Upper lobe of right lung (tissue), 1 donor: Measurements from ENCODE around the gene CD40. TPM values are rescaled to one million over a fixed set of nuclear protein-coding genes. Genes with fewer than 3 reads are reported as not detected.

Experiments used
- ATAC-seq: fragments of 200-7000 bp; cut with Tn5 transposase; one replicate; pipeline ENCODE4 v1.9.1; 2020; ENCODE audit warnings: mild to moderate bottlenecking, moderate library complexity
- DNase-seq: peaks from one replicate; pipeline ENCODE4 v3.0.0-alpha.2; 2020
- H3K27ac ChIP-seq: fragments of 200-600 bp; one replicate; pipeline ENCODE4 v1.8.0; 2022
- H3K27me3 ChIP-seq: fragments of 200-600 bp; one replicate; pipeline ENCODE4 v1.8.0; 2022; ENCODE audit warnings: mild to moderate bottlenecking
- H3K36me3 ChIP-seq: fragments of 200-600 bp; one replicate; pipeline ENCODE4 v1.8.0; 2022
- H3K4me1 ChIP-seq: fragments of 200-600 bp; one replicate; pipeline ENCODE4 v1.8.0; 2022
- H3K4me3 ChIP-seq: fragments of 200-600 bp; one replicate; pipeline ENCODE4 v1.8.0; 2022; ENCODE audit warnings: mild to moderate bottlenecking
- H3K9me3 ChIP-seq: fragments of 200-600 bp; one replicate; pipeline ENCODE4 v1.8.0; 2022
- intact Hi-C: fragments of 100-400 bp; cut with DNase I; formaldehyde crosslinking; loops from one replicate; pipeline ENCODE4 v1.11.0; 2022
- total RNA-seq: library from RNA; stranded (reverse); fragmentation: NEBNext Ultra II Directional; extraction: Animal tissue kit (Norgen Biotek cat#: 25700); gene quantifications from one replicate; pipeline ENCODE4 v1.2.1, GENCODE V29; 2021
- TF ChIP-seq, protein P1 (sequence below): fragments of 200-600 bp; IDR thresholded peaks from one replicate; pipeline ENCODE4 v1.8.0; 2022; ENCODE audit warnings: antibody characterized with exemption
- donor health status: DM: no; HTN: yes; CAD: no; lungs with severe emphysema.

Gene CD40
- total RNA-seq, 1 donor from 2014 or later = 36.8 TPM

GRCh38 chr20:46139266-46139889 is 21.3 kb downstream of the CD40 start:
- ATAC-seq = no peak
- peaks cover 69% of the 10 kb centered on the region for H3K27me3 ChIP-seq

GRCh38 chr20:46139908-46140482 is 21.9 kb downstream of the CD40 start:
- peaks cover 69% of the 10 kb centered on the region for H3K27me3 ChIP-seq
- no peaks in the 10 kb centered on the region for H3K4me1 ChIP-seq
- no peak for DNase-seq
- H3K4me3 ChIP-seq = no peak overlapping the region
- no peak for ATAC-seq
- no peaks in the 10 kb centered on the region for H3K36me3 ChIP-seq
- TF ChIP-seq, protein P1, sequence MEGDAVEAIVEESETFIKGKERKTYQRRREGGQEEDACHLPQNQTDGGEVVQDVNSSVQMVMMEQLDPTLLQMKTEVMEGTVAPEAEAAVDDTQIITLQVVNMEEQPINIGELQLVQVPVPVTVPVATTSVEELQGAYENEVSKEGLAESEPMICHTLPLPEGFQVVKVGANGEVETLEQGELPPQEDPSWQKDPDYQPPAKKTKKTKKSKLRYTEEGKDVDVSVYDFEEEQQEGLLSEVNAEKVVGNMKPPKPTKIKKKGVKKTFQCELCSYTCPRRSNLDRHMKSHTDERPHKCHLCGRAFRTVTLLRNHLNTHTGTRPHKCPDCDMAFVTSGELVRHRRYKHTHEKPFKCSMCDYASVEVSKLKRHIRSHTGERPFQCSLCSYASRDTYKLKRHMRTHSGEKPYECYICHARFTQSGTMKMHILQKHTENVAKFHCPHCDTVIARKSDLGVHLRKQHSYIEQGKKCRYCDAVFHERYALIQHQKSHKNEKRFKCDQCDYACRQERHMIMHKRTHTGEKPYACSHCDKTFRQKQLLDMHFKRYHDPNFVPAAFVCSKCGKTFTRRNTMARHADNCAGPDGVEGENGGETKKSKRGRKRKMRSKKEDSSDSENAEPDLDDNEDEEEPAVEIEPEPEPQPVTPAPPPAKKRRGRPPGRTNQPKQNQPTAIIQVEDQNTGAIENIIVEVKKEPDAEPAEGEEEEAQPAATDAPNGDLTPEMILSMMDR = no peak
- no peaks in the 10 kb centered on the region for H3K9me3 ChIP-seq
- intact Hi-C loops = no loop called here
- H3K27ac ChIP-seq = no peak overlapping the region

More at GRCh38 chr20:46139266-46139889, 21.3 kb downstream of the CD40 start:
- TF ChIP-seq, protein P1 = no peak
- Histone ChIP-seq H3K9me3 (no peaks in the 10 kb centered on the region), H3K4me1 (no peaks in the 10 kb centered on the region), H3K27ac (no peak overlapping the region), H3K36me3 (no peaks in the 10 kb centered on the region), H3K4me3 (no peak overlapping the region)
- DNase-seq = no peak
- intact Hi-C loops = no loop called here

- no peak overlapping the region for H3K27ac ChIP-seq
- DNase-seq = no peak
- no peak overlapping the region for H3K4me3 ChIP-seq
- no peaks in the 10 kb centered on the region for H3K4me1 ChIP-seq
- H3K9me3 ChIP-seq = no peaks in the 10 kb centered on the region
- no peak for ATAC-seq
- H3K36me3 ChIP-seq = no peaks in the 10 kb centered on the region
- TF ChIP-seq, protein P1 = no peak
- intact Hi-C loops = no loop called here
- peaks cover 61% of the 10 kb centered on the region for H3K27me3 ChIP-seq
Observed at GRCh38 chr20:46142124-46142523, 24.0 kb downstream of the CD40 start.

GRCh38 chr20:46144432-46145025 is 26.4 kb downstream of the CD40 start:
- Histone ChIP-seq H3K27ac (no peak overlapping the region), H3K36me3 (no peaks in the 10 kb centered on the region), H3K4me1 (no peaks in the 10 kb centered on the region), H3K9me3 (no peaks in the 10 kb centered on the region), H3K27me3 (peaks cover 37% of the 10 kb centered on the region), H3K4me3 (no peak overlapping the region)
- DNase-seq (no peak), ATAC-seq (no peak)
- intact Hi-C loops = no loop called here
- TF ChIP-seq, protein P1 = no peak

- TF ChIP-seq, protein P1 = no peak
- Histone ChIP-seq H3K27me3 (peaks cover 25% of the 10 kb centered on the region), H3K4me1 (no peaks in the 10 kb centered on the region), H3K4me3 (no peak overlapping the region), H3K36me3 (no peaks in the 10 kb centered on the region), H3K9me3 (no peaks in the 10 kb centered on the region), H3K27ac (no peak overlapping the region)
- intact Hi-C loops = no loop called here
- no peak for DNase-seq
- ATAC-seq = no peak
Observed at GRCh38 chr20:46145713-46146112, 27.6 kb downstream of the CD40 start.
